Stimulated activated CD4-positive, alpha-beta T cell treated with anti-CD3 and anti-CD28 coated beads, Interleukin-2, amount 100 ng/mL, for 48 hours (primary cell): ENCODE data around the gene SPECC1.
"Not testable (repeated sequence)": the region's sequence is repeated elsewhere in the genome, so short reads cannot be mapped to it uniquely, and the experiment has no call there.

Experiments
- DNase-seq, 2 donors: peaks; one replicate each; pipeline ENCODE4 v3.0.0-alpha.2; 2020

SPECC1 gene

DNA sequence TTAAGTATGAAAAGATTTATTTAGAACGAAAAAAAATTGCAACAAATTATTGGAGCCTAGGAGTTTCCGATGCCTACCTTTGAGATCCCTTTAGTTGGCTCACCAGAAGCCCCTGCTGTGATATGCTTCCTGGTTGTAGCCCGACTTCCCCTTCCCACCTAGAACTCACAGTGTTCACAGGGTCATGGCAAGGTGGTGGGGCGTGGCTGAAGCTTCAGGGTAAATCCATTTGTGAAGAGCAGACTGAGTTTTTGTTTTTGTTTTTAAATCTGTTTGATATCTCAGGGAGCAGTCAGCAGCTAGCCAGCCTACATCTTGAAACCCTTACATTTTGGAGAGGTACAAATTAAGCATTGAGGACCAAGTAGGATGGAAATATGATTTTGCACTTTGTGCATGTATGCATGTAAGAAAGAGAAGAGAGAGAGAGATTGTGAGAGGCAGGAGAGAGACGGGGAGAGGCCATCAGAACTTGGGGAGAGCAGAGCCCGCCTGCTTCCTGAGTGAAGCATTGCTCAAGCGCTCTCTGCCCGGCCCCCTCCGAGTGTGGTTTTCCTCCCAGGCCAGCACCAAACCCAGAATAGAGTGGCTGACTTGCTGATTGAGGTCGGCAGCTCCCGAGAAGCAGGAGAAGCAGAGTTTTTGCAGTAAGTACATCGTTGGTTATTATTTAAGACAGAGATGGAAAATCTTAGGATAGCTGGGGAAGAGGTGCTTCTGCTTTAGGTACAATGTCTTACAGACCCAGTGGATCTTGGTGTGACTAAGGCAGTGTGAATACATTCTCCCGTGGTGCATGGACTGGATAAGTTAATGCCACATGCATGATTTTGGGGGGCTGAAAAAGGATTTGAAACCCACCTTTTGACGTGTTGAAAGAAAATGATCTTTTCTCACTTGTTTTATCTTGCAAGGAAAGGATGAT lies 64.2 kb downstream of the SPECC1 start:
- peak; percentile 10 to 21 for DNase-seq

DNA sequence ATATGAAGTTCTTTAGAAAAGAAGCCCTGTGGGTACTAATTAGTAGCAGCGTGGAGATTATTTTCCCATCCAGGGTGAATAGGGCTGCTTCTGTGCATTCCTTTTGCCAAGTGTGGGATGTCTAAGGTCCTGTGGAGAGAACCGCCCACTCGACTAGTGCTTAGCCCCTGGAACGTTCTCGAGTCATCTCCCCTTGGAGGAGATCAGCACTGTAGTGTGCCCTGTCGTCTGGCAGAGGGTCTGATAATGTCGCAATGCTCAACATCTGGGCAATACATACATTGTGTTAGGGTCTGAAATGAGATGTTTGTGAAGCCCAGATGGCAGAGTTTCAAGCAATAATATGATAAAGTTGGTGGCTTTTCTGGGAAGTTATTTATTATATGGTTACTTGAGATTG lies 64.8 kb downstream of the SPECC1 start:
- no peak for DNase-seq

DNA sequence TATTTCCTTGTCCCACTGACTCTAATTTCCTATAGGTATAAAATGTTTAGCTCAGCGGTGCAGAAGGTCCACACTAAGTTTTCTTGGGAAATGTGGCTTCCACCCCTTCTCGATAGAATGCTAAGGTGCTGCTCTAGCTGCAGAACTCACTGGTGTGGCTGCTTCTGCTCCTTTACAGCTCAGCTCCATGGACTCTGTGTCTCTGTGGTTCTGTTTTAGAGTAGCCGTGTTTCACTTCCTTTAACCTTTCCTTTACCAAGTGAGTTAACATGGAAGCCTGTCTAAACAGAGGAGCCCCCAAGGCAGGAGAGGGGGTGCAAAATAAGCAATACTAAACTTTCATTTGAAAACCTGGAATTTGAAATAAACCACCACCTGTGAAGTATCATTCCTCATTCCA lies 65.3 kb downstream of the SPECC1 start:
- DNase-seq: no peak

DNA sequence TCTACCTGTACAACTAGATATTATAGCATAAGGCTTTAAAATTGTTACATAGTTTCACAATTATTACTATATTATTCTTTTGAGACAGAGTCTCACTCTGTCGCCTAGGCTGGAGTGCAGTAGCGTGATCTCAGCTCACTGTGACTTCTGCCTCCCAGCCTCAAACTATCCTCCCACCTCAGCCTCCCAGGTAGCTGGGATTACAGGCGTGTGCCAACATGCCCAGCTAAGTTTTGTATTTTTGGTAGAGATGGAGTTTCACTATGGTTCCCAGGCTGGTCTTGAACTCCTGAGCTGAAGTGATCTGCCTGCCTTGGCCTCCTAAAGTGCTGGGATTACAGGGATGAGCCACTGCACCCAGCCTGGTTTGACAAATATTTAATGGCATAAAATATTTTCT lies 67.0 kb downstream of the SPECC1 start:
- not testable (repeated sequence) for DNase-seq

DNA sequence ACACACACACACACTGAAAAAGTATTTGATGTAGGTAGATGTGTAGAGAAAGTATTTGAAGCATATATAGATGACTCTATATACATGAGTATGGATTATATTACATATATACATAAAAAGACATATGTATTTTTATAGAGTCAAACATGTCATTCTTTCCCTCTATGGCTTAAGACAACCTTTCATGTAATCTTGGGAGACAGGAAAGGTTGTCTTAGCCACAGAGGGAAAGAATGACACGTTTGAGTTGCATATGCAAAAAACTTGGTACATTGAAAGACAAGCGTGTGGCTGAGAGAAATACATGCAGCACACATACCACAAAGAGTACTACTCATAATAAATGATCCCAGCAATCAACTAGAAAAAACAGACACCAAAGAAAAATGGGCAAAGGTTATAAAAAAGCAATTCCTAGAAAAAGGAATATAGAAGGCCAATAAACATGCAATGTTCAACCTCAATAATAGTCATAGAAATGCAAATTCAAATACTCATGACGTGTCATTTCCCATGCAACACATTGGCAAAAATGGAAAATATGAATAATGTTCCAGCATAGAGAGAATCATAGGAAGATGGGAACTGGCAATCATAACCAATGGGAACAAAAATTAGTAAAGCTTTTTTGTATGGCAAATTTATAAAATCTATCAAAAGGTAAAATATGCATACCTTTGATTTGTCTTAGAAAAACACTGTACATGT lies 69.0 kb downstream of the SPECC1 start:
- no peak for DNase-seq

DNA sequence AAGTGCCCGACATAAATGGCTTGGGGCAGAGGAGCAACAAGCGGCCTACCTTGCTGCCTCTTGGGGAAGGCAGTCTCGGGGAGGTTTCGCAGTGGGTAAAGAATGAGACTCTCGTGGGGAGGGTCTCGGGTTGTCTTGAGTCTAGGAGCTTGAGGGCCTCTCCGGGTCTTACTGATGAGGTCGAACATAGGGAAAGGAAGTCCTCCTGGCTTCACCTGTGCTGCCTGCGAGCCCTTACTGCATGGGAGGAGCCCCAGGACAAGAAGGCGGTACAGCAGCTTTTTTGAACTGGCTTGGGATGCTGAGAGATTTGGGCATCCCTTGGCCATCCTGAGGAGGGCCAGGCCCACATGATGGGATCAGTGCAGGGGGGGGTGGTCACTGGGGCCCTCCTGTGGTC lies 71.4 kb downstream of the SPECC1 start:
- no peak for DNase-seq

DNA sequence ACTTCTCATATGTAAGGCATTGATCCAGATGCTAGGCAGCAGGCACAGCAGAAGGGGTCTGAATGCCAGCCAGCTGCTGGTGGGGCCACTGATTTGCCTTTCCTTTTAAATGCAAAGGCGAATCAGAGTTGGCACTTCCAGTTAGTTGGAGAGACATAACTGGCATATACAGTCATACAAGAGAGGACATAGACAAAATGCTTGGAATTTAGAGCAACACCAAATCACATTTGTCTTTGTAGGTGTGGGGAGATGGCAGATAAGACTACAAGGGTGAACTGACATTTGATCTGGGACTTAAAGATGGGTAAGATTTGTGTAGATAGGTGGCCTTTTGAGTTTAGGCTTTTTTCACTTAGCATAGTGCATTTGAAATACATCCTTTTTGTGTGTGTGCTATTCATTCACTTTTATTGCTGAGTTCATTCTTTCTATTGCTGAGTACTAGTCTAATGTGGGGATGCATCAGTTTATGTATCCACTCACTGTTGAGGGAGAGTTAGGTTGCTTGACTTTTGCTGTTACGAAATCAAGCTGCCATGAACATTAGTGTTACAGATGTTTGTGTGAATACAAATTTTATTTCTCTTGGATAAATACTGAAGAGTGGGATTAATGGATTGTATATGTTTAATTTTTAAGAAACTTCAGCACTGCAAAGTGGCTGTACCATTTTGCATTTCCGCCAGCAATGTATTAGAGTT lies 74.1 kb downstream of the SPECC1 start:
- no peak for DNase-seq

DNA sequence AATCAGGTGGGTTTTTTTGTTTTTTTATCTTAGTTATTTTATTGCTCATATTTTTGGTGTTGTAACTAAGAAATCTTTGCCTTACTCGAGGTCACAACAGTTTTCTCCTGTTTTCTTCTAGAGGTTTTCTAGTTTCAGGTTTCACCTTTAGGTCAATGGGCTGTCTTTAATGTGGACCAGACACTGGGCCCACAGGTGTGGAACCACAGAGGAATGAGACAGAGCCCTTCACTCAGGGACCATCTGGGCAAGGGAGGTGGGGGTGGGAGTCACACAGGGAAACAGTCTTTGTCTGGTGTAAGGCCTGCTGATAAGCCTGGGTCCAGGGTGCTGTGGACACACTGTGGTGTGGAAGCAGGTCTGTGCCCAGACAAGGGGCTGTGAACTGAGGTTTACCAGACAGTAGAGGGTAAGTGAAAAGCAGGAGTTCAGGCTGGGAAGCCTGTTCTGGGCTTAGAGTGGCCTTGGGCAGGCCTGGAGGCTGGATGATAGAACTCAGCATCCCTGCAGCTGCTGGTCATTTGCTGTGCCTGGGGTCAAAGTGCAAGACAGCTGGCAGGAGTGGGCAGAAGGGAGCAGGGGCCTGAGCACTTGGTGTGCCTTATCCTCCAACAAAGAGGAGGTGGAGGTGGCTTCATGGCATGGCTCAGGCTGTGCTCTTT lies 75.6 kb downstream of the SPECC1 start:
- DNase-seq: no peak

DNA sequence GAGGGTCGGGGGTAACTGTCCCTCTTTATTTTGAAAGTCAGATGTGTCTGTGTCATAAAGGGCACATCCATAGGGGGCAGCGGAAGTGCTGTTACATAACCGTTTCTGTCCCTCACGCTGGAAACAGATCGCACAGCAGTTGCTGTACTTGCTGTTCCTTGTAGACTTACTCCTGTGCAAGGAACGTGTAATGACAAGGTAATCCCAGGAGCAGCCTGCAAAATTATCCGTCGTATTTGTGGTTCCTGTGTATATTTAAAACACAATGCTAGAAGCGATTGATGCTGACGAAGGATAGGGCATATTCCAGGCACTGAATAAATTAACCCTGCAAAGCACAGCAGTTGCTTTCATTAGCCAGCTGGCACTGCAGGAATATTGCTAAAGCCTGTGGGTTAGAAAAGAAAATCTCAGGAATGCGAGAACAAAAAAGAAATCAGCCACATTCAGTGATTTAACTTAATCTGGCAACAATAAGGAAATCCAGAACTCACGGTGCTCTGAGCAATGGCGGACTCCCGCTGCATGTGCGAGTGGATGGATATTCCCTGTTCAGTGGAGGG lies 76.2 kb downstream of the SPECC1 start:
- no peak for DNase-seq

DNA sequence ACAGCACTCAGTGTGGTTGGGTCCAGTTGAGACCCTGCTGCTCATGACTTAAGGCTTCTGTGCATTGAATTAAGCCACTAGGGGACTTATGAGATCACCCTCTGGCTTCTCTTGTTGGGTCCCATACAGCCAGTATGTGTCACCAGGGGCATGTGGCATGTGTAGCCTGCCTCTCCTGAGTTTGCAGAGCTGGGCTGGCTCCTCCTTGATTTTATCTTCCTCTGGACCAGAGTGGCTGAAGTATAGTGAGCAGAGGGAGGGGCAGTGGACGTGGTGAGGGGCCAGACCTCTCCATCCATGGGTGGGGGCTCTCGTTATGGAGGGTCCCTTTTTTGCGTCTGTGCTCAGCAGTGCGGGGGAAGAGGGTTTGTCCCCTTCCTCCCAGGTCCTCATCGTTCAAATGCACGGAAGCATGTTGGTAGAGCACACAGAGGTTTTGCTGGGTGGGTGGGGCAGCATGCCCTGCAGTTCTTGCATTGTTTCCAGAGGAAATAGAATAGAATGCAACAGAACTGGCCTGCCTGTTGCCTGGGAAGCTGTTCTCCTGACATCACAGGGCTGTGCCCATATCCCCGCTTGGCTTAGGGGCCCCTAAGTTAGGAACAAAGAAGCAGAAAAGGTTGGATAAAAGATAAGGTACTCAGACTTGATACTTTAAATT lies 77.4 kb downstream of the SPECC1 start:
- DNase-seq: no peak

DNA sequence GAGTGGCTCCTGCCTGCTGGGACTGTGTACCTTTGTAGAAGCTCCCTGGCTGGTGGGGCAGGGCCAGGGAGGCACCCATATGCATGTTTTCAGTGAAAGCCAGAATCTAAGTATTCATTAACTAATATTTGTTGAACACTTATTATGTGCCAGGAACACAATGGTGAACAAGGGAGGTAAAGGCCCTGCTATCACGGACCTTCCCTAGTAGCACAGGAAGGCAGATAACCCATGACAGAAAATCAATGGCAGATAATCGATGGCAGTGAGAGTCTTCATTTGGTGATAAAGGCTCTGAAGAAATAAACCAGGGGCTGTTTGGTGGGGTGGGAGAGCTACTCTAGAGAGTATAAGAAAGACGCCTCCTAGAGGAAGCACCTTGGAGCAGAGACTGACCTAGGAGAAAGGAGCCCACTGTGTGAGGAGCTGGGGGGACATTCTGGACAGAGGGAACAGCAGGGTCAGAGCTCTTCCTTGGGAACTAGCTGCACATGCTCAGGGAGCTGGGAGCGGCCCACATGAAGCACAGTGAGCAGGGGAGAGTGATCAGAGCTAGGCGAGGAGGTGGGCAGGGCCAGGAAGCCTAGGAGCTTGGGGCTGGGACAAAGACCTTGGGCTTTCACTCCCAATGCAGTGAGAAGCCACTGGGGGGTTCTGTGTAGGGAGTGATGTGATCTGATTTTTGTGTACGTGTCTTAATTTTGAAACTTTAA lies 78.5 kb downstream of the SPECC1 start:
- DNase-seq: no peak

DNA sequence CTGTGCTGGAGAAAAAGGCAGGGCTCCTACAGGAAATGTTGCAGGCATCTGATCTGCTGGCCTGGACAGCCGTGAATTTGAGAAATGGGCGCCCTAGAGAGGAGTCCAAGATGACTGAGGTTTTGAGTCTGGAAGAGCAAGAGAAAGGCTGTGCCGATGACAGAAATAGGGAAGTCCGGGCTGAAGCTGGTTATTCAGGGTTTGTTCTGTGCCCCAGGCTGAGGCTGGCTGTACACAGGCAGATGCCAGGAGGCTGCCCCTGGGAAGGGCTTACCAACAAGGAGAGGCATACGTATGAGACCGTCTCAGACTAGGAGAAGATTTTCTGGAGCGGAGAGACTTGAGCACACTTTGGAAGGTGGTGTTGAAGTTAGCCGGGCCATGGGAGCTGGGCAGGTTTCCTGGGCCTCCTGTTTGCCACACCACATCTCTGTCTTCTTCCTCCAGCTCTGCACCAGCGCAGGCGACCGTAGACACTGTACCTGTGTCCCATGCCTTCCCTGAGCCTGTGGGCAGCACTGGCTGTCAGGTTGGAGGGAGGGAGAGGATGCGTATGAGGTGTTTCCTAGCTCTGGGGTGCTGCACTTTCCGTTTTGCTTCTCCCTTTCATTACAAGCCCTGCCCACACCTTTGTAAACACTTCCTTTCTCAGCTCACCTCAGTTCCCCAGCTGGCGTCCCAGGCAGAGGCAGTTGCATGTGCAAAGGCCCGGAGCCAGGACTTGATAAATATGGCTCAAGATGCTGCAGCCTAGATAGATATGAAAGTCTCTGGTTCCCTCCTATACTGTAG lies 80.8 kb downstream of the SPECC1 start:
- DNase-seq: no peak

DNA sequence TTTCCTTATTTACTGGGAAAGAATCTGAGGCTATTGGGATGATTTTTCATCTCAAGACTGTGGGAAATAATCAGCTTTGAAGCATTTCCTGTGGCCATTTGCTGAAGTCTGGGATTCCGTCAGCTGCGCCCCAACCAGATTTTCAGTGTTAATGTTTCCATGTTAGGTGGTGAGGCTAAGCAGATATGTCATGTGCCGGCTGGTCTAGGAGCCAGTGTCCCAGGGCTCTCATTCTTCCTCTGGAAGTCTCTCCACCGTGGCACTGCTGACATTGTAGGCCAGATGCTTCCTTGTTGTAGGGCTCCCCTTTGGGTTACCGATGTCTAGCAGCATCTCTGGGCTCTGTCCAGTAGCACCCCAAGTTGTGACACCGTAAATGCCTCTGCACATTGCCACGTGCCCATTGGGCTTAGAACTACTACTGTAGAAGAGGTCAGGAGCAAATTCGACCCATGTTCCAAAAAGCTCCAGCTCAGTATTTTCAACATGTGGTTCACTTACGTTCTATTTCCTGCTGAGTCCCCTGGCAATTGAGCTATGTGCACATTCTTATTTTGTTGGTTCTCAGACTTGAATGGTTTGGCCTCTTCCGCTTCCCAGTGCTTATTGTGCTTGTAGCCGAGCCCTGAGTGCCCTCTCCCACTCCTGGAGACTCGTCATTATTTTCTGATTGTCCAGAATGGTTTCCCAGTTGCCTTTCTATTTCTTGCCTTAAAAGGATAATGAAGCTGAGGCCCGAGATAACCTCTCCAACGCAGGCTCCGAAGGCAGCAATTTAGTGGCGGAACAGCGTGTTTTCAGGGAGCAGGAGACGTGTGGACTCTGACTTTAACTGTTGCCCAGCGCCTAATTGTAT lies 82.2 kb downstream of the SPECC1 start:
- DNase-seq: no peak

DNA sequence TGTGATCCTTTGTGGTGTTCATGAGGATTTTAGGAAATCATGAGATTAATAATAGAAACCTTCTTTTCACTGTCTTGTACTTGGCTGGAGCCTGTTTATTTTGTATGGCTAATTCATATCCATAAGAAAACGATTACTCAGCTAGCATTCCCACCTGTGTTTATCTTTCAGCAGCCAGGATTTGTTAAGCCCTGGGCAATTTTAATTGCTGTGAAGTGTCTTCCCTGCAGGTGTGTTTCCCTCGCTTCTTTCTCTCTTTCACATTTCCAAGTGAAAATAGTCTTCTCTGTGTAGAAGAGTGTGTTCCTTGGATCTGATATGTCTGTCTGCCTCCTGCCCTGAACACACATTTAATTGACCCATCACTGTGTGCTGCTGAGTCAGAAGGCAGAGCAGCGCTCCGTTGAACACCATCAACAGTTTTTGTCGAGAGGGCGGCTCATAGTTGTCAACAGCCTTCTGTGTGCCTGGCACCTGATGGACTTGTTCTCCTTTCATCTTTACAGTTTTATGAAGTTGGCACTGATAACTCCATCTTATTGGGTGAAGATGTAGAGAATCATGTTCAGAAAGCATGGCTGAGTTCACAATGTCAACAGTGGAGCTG lies 83.2 kb downstream of the SPECC1 start:
- no peak for DNase-seq

DNA sequence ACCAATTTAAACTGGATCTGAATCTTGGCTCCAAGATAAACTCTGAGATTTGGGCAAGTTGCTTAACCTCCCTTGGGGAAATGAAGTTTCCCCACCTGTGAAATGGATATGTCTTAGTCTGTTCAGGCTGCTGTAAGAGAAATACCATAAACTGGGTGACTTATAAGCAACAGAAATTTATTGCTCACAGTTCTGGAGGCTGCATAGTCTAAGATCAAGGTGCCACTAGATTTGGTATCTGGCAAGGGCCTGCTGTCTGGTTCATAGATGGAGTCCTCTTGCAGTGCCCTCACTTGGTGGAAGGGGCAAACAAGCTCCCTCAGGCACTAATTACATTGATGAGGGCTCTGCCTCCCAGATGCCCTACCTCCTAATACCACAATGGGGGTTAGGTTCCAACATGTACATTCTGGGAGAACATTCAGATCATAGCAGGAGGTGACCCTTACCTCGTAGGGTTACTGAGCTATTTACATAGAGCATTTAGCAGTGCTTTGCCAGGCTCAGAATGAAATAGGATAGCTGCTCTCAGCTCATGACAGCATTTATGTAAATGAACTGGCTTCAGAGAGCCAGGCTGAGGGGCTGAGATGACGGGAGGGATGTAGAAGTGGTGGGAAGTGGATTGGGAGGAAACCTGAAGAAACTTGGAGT lies 83.9 kb downstream of the SPECC1 start:
- no peak for DNase-seq

DNA sequence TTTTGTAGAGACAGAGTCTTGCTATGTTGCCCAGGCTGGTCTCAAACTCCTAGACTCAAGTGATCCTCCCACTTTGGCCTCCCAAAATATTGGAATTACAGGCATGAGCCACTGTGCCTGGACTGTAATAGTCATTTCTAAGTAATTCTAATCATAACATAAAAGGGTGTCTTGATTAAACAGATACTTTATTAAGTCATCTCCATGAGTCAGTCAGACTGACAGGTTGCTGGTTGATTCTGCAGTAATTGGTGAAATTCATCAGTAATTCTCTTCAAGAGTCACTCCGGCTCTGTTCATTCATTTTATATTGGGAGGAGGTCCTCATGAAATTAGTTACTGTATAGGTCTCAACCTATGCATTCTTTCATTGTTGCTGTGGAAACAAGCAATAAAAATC lies 85.6 kb downstream of the SPECC1 start:
- no peak for DNase-seq

DNA sequence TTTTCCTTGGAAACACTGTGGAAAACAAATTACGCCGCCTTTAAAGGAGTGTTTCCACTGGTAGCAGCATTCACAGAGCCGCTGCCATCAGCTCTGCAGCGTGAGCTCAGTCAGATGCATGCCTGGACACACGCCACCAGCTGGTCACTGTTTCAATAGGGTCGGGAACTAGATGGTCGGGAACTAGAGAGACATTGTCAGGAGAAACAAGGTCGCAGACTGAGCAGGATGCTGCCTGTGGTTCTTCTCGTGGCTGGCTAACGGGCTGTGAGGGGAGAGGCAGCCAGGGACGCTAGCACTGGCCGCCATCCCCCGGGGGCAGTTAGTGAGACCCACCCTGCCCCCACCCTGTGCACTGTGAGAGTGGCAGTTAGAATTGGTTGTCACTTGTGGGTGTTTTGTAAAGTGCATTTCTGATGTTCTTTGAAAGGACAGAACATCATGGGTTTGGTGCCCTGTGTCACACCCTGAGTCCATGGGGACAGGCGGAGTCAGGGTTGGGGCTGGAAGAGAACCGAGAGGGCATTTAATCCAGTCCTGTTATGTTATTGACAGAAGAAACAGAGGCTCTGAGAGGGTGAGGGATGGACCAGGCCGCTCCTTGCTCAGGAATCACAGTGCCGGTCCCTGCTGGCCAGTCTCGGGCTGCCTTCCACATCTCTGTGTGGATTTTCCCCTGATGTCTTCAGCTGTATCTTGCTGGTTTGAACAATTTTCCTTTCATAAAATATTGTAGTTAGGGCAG lies 86.3 kb downstream of the SPECC1 start:
- no peak for DNase-seq

DNA sequence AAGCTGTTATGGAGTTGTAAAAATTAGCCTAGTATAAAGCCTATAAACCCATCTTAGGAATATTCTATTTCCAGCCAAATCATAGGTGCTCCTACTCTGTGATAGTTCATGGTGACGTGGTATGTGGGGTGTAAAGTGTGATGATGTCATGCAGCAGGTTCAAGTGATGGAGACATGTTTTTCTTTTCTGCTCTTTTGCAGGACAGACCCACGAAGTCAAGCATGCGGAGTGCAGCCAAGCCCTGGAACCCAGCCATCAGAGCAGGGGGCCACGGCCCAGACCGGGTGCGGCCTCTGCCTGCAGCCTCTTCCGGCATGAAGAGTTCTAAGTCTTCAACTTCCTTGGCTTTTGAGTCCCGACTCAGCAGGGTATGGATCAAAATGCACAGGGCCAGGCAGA lies 87.3 kb downstream of the SPECC1 start:
- DNase-seq: no peak
